ENCODE measurements around the gene MCRS1. TPM values are rescaled to one million over a fixed set of nuclear protein-coding genes. Genes with fewer than 3 reads are reported as not detected.

MCRS1 gene
- total RNA-seq, 1 experiment from 2014 or later = 103 TPM

DNA sequence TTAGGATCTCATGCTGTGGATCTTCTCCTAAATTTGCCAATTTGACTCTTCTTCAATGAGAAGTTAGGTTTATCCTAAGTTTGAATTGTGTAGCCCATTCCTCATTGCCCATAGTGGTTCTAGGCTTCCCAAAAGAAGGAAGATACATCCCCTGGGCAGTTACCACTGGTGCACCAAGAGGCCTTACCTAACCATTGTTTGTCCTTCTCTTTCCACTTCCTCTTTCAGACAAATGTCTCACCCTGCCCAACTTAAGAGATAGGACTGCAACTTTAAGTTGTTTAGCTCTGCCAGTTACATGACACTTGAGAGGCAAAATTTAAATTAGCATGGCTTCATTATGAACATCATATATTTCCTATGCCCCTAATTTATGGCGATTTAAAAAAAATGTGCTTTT is 38.5 kb downstream of the MCRS1 start:
- no peak overlapping the region for H2BK12ac ChIP-seq (ENCODE audit: insufficient read length, low read depth, low read length)
- no peak overlapping the region for H3K23ac ChIP-seq (ENCODE audit: insufficient read length, low read depth, low read length)
- H2BK5ac ChIP-seq (ENCODE audit: insufficient read length, low read length) = no peak overlapping the region
- H3K27me3 Mint-ChIP-seq (ENCODE audit: low read depth) = peaks cover 9% of the 10 kb centered on the region
- H2AFZ ChIP-seq (ENCODE audit: low read length) = no peak overlapping the region
- TF ChIP-seq CTCF (conservative IDR thresholded peaks at IDR 0.05) = no peak
- no peak overlapping the region for H4K5ac ChIP-seq (ENCODE audit: insufficient read length, low read depth, low read length)
- H3K27ac ChIP-seq (ENCODE audit: insufficient read length, low read depth, low read length) = no peak overlapping the region
- H3K27ac Mint-ChIP-seq = no peak overlapping the region
- H4K8ac ChIP-seq (replicated peaks; ENCODE audit: insufficient read length, low read depth, low read length) = no peak overlapping the region
- H3K56ac ChIP-seq (ENCODE audit: insufficient read length, low read depth, low read length) = no peak overlapping the region
- H3K4me3 Mint-ChIP-seq = no peak overlapping the region
- peaks cover 4 to 27% (median 27%) of the 10 kb centered on the region in 3 experiments; a peak in 6 of 7 replicates for H3K36me3 Mint-ChIP-seq (ENCODE audit: insufficient read depth in 1 of 3, low read depth in 3 of 3)
- H3K9me3 ChIP-seq (ENCODE audit: control insufficient read depth, low read depth, low read length) = no peaks in the 10 kb centered on the region
- no peak overlapping the region for H3K4ac ChIP-seq (ENCODE audit: low read depth, low read length)
- no peaks in the 10 kb centered on the region for H3K79me1 ChIP-seq (ENCODE audit: insufficient read depth, low read depth, low read length, poor library complexity, severe bottlenecking)
- H3K4me2 ChIP-seq (ENCODE audit: insufficient read depth, insufficient read length, low read length) = no peak overlapping the region
- no peaks in the 10 kb centered on the region for H3K23me2 ChIP-seq (ENCODE audit: insufficient read length, low read depth, low read length, poor library complexity, severe bottlenecking)
- H2BK15ac ChIP-seq (ENCODE audit: low read depth, low read length) = no peak overlapping the region
- no peaks in the 10 kb centered on the region for H3K27me3 ChIP-seq (ENCODE audit: insufficient read depth, low read length)
- H2BK120ac ChIP-seq (ENCODE audit: low read depth, low read length, poor library complexity, severe bottlenecking) = no peak overlapping the region
- peaks cover 8 to 9% of the 10 kb centered on the region in 2 experiments for H3K4me1 Mint-ChIP-seq
- H3K9me3 Mint-ChIP-seq = no peaks in the 10 kb centered on the region; a peak in 1 of 5 replicates
- H3K4me1 ChIP-seq (ENCODE audit: insufficient read depth, low read length) = no peaks in the 10 kb centered on the region
- no peak overlapping the region for H3K9ac ChIP-seq (ENCODE audit: extremely low read depth, insufficient read length, low read length)
- H2AK5ac ChIP-seq (ENCODE audit: insufficient read length, low read length) = no peak overlapping the region
- H3K18ac ChIP-seq (ENCODE audit: insufficient read length, low read depth, low read length) = no peak overlapping the region
- no CpG with 5 or more reads among the region's 1 CpG for WGBS (ENCODE audit: extremely low coverage, insufficient read length, low lambda C conversion rate)
- no peak for DNase-seq
- no peaks in the 10 kb centered on the region for H4K20me1 ChIP-seq (ENCODE audit: control insufficient read depth, insufficient read depth, insufficient read length)
- no peak overlapping the region for H3T11ph ChIP-seq (ENCODE audit: low read length)
- no peak overlapping the region for H3K14ac ChIP-seq (ENCODE audit: insufficient read depth, low read length)
- no peaks in the 10 kb centered on the region for H3K79me2 ChIP-seq (ENCODE audit: insufficient read depth, low read length)
- H2BK20ac ChIP-seq (ENCODE audit: low read depth, low read length, poor library complexity, severe bottlenecking) = no peak overlapping the region
- H4K91ac ChIP-seq (ENCODE audit: insufficient read length, low read depth, low read length) = no peak overlapping the region

Measured in H9 (cell line).